GM12878 (cell line): Measurements from ENCODE around the gene VASP. TPM values are rescaled to one million over a fixed set of nuclear protein-coding genes. Genes with fewer than 3 reads are reported as not detected.

ENCODE experiments used
- ASH2L ChIP-seq: fragments of 300-600, 200-600 bp; sonication (generic); IDR thresholded peaks from 2 replicates; pipeline ENCODE4 v1.6.1; 2017; ENCODE audit warnings: low read depth, mild to moderate bottlenecking, borderline replicate concordance
- BCL3 ChIP-seq: IDR thresholded peaks from 2 replicates; pipeline ENCODE4 v1.6.1; 2011; ENCODE audit warnings: borderline replicate concordance, low read depth, mild to moderate bottlenecking, moderate library complexity, low read length; ENCODE audit not compliant: insufficient read depth, poor library complexity, severe bottlenecking
- CBFB ChIP-seq: IDR thresholded peaks from 2 replicates; pipeline ENCODE4 v1.6.1; 2016; ENCODE audit warnings: antibody characterized with exemption, low read depth
- CBX3 ChIP-seq: fragments of 200-600 bp; sonication (generic); IDR thresholded peaks from 2 replicates; pipeline ENCODE4 v1.6.1; 2016; ENCODE audit warnings: low read depth, borderline replicate concordance
- CHD4 ChIP-seq: fragments of 200-600 bp; sonication (generic); IDR thresholded peaks from 2 replicates; pipeline ENCODE4 v1.6.1; 2016; ENCODE audit warnings: mild to moderate bottlenecking
- CTCF ChIP-seq, 3 experiments: IDR thresholded peaks in 2 of 3; conservative IDR thresholded peaks in 1 of 3; 2 replicates each; pipeline ENCODE4 v1.5.1; 2011; ENCODE audit warnings: low read depth in 3 of 3, low read length in 3 of 3, mild to moderate bottlenecking in 3 of 3, control low read depth in 2 of 3, moderate library complexity in 2 of 3, inconsistent platforms in 1 of 3, mixed read lengths in 1 of 3; ENCODE audit not compliant: control insufficient read depth in 2 of 3, insufficient read depth in 1 of 3; ENCODE audit errors: extremely low read depth in 1 of 3
- E2F8 ChIP-seq: fragments of 450-650 bp; IDR thresholded peaks from 2 replicates; pipeline ENCODE4 v1.6.1; 2018; ENCODE audit warnings: mild to moderate bottlenecking, low read depth, moderate library complexity; ENCODE audit not compliant: partially characterized antibody
- EED ChIP-seq: sonication (generic); IDR thresholded peaks from 2 replicates; pipeline ENCODE4 v1.6.1; 2016; ENCODE audit warnings: antibody characterized with exemption, low read depth
- KAT2A ChIP-seq: conservative IDR thresholded peaks from 2 replicates; pipeline ENCODE4 v1.6.1; 2011; ENCODE audit warnings: low read depth, low read length; ENCODE audit not compliant: control insufficient read depth
- KDM1A ChIP-seq: fragments of 200-600 bp; sonication (generic); IDR thresholded peaks from 2 replicates; pipeline ENCODE4 v1.6.1; 2016; ENCODE audit warnings: borderline replicate concordance
- MAX ChIP-seq: IDR thresholded peaks from 2 replicates; pipeline ENCODE4 v1.6.1; 2012; ENCODE audit warnings: low read depth, low read length, improper control_type of control experiment
- NFYA ChIP-seq: IDR thresholded peaks from 2 replicates; pipeline ENCODE4 v1.6.1; 2011; ENCODE audit warnings: low read depth, mild to moderate bottlenecking, low read length, improper control_type of control experiment, borderline replicate concordance
- NFYB ChIP-seq: IDR thresholded peaks from 2 replicates; pipeline ENCODE4 v1.6.1; 2011; ENCODE audit warnings: low read depth, mild to moderate bottlenecking, low read length, improper control_type of control experiment, moderate library complexity; ENCODE audit not compliant: insufficient read depth
- PBX3 ChIP-seq: IDR thresholded peaks from 2 replicates; pipeline ENCODE4 v1.6.1; 2011; ENCODE audit warnings: mild to moderate bottlenecking, low read depth, low read length, moderate library complexity; ENCODE audit not compliant: insufficient replicate concordance
- PML ChIP-seq: IDR thresholded peaks from 2 replicates; pipeline ENCODE4 v1.6.1; 2012; ENCODE audit warnings: low read length, inconsistent platforms
- POLR2A ChIP-seq: IDR thresholded peaks from 2 replicates; pipeline ENCODE4 v1.6.1; 2011; ENCODE audit warnings: low read depth, mild to moderate bottlenecking, low read length
- POU2F2 ChIP-seq: IDR thresholded peaks from 3 replicates; pipeline ENCODE4 v1.6.1; 2011; ENCODE audit warnings: low read depth, mild to moderate bottlenecking, low read length, borderline replicate concordance
- SMAD1 ChIP-seq: fragments of 450-650 bp; IDR thresholded peaks from 2 replicates; pipeline ENCODE4 v1.6.1; 2018; ENCODE audit warnings: mild to moderate bottlenecking, low read depth; ENCODE audit not compliant: partially characterized antibody
- SMARCA5 ChIP-seq: fragments of 450-650 bp; IDR thresholded peaks from 2 replicates; pipeline ENCODE4 v1.6.1; 2017; ENCODE audit warnings: mild to moderate bottlenecking
- SREBF2 ChIP-seq: IDR thresholded peaks from 2 replicates; pipeline ENCODE4 v1.6.1; 2012; ENCODE audit warnings: mild to moderate bottlenecking, low read length
- TCF3 ChIP-seq: IDR thresholded peaks from 2 replicates; pipeline ENCODE4 v1.6.1; 2012; ENCODE audit warnings: low read depth, mild to moderate bottlenecking, low read length, borderline replicate concordance; ENCODE audit not compliant: insufficient read depth
- ZBED1 ChIP-seq: IDR thresholded peaks from 2 replicates; pipeline ENCODE4 v1.6.1; 2016; ENCODE audit warnings: borderline replicate concordance
- polyA plus RNA-seq, 11 experiments: library from polyadenylated mRNA; depleted of rRNA in 4 of 11; unstranded in 6 of 11; stranded (reverse) in 5 of 11; fragments of >200 nt; fragmentation: Nextera tagmentation in 4 of 11; fragmentation: Illumina TruSeq in 1 of 11; extraction: Ambion mirVana in 4 of 11; extraction: Trizol in 1 of 11; gene quantifications; 1 replicate in 1 of 11; 2 replicates in 10 of 11; pipeline versions ENCODE4 v1.2.1 to v1.2.3, GENCODE V29; 2011 to 2016; ENCODE audit warnings: inconsistent platforms in 2 of 11, missing spikeins in 2 of 11, low read depth in 1 of 11
- total RNA-seq, 4 experiments: library from RNA; depleted of rRNA in 3 of 4; stranded (reverse); fragments of >200 nt in 3 of 4; fragmentation: Illumina TruSeq in 1 of 4; extraction: Trizol in 1 of 4; gene quantifications; 2 replicates each; pipeline versions ENCODE4 v1.2.1 to v1.2.3, GENCODE V29; 2013 to 2021

Gene VASP
- total and polyA plus RNA-seq, 10 of the 15 experiments (the other 5 are each of a cell fraction or from before 2014, with no cell fraction given), result 19.5 to 298 (median 84.8) TPM

- no peak for TF ChIP-seq CTCF (IDR thresholded peaks at IDR 0.05 in 2 of 3, conservative IDR thresholded peaks at IDR 0.05 in 1 of 3; ENCODE audit: control insufficient read depth in 2 of 3, extremely low read depth in 1 of 3, insufficient read depth in 1 of 3, low read depth in 3 of 3, low read length in 3 of 3)
- no peak for TF ChIP-seq NFYA
- no peak for TF ChIP-seq CBX3
- no peak for TF ChIP-seq PBX3
- no peak; the same call in 1 of the 2 replicates for TF ChIP-seq KAT2A
- TF ChIP-seq MAX, result peak; percentile 84
- TF ChIP-seq ASH2L, result no peak
- TF ChIP-seq ZBED1, result peak; percentile 72; the same call in 1 of the 2 replicates
- TF ChIP-seq POU2F2, result peak; percentile 97
- TF ChIP-seq CBFB, result peak; percentile 81
- no peak for TF ChIP-seq CHD4
- TF ChIP-seq SMARCA5, result peak; percentile 45; the same call in 1 of the 2 replicates
- peak; percentile 39 for TF ChIP-seq E2F8
- TF ChIP-seq NFYB, result no peak
- TF ChIP-seq PML, result peak; percentile 90
- TF ChIP-seq SMAD1, result no peak
- TF ChIP-seq EED, result no peak
- peak; percentile 100 for TF ChIP-seq POLR2A
- 0 out of 2 replicates have a peak, but pooled peaks have one; percentile 51 for TF ChIP-seq TCF3
- no peak for TF ChIP-seq BCL3
- no peak for TF ChIP-seq SREBF2
- no peak for TF ChIP-seq KDM1A
Observed at GRCh38 chr19:45506989-45507871, at the start of gene VASP (continued).
